Measurements from ENCODE around the gene USP14.
"Not testable (repeated sequence)": the region's sequence is repeated elsewhere in the genome, so short reads cannot be mapped to it uniquely, and the experiment has no call there.

Gene USP14

GRCh38 chr18:158128-159036, at the start of gene USP14:
TSS of gene USP14 (plus strand) at chr18:158557. CDS start at chr18:158699, 142 bp downstream.
- DNase-seq = peak; percentile 88

GRCh38 chr18:108665-109063, 49.7 kb upstream of the USP14 start:
- DNase-seq = not testable (repeated sequence)

GRCh38 chr18:109130-109921, 49.0 kb upstream of the USP14 start:
- not testable (repeated sequence) for DNase-seq

- not testable (repeated sequence) for DNase-seq
Measured at GRCh38 chr18:109922-110261, 48.5 kb upstream of the USP14 start.

- not testable (repeated sequence) for DNase-seq
Measured at GRCh38 chr18:110351-111201, 47.8 kb upstream of the USP14 start.

- DNase-seq = no peak
Measured at GRCh38 chr18:111306-112014, 46.9 kb upstream of the USP14 start.

GRCh38 chr18:112015-112733, 46.2 kb upstream of the USP14 start:
- DNase-seq = not testable (repeated sequence)

GRCh38 chr18:120539-121260, 37.7 kb upstream of the USP14 start:
- not testable (repeated sequence) for DNase-seq

GRCh38 chr18:135045-135444, 23.3 kb upstream of the USP14 start:
- DNase-seq = no peak

GRCh38 chr18:136433-136832, 21.9 kb upstream of the USP14 start:
- no peak for DNase-seq

- DNase-seq = no peak
Measured at GRCh38 chr18:137327-137726, 21.0 kb upstream of the USP14 start.

GRCh38 chr18:140670-141266, 17.6 kb upstream of the USP14 start:
- no peak for DNase-seq

- not testable (repeated sequence) for DNase-seq
Measured at GRCh38 chr18:142624-143296, 15.6 kb upstream of the USP14 start.

- DNase-seq = no peak
Measured at GRCh38 chr18:148841-149240, 9.5 kb upstream of the USP14 start.

GRCh38 chr18:154151-154550, 4.2 kb upstream of the USP14 start:
- no peak for DNase-seq

- no peak for DNase-seq
Measured at GRCh38 chr18:155688-156087, 2.7 kb upstream of the USP14 start.

- DNase-seq = no peak
Measured at GRCh38 chr18:156514-157230, 1.7 kb upstream of the USP14 start.

GRCh38 chr18:159037-159652, 788 bp downstream of the USP14 start:
- no peak for DNase-seq

GRCh38 chr18:159933-160332, 1.6 kb downstream of the USP14 start:
- no peak for DNase-seq

Data from NCI-H1092 treated with DMSO at 0.1 percent for 48 hours (cell line).